NCI-H774 (cell line): ENCODE measurements around the gene CBX2.
A peak's percentile ranks its signal among the peaks of the same experiment; 100 is the strongest.

ENCODE experiments used
- DNase-seq: peaks from one replicate; lab custom pipeline; 2025; lab: John Stamatoyannopoulos, UW

The CBX2 gene

GRCh38 chr17:79800325-79801155 lies 22.6 kb downstream of the CBX2 start:
- peak; percentile 66 for DNase-seq

- no peak for DNase-seq
Measured at GRCh38 chr17:79801156-79802038, 23.4 kb downstream of the CBX2 start.

- no peak for DNase-seq
Measured at GRCh38 chr17:79802039-79802735, 24.2 kb downstream of the CBX2 start.

GRCh38 chr17:79802736-79803420 lies 24.9 kb downstream of the CBX2 start:
- DNase-seq, result no peak

- no peak for DNase-seq
Measured at GRCh38 chr17:79803421-79803996, 25.6 kb downstream of the CBX2 start.

GRCh38 chr17:79803997-79804855 lies 26.3 kb downstream of the CBX2 start:
- peak; percentile 33 for DNase-seq

- DNase-seq, result no peak
Measured at GRCh38 chr17:79804856-79805696, 27.1 kb downstream of the CBX2 start.

- no peak for DNase-seq
Measured at GRCh38 chr17:79806446-79806760, 28.5 kb downstream of the CBX2 start.

GRCh38 chr17:79806863-79807720 lies 29.1 kb downstream of the CBX2 start:
- DNase-seq, result no peak

- peak; percentile 62 for DNase-seq
Measured at GRCh38 chr17:79808763-79809529, 31.0 kb downstream of the CBX2 start.

- DNase-seq, result peak; percentile 43
Measured at GRCh38 chr17:79809530-79810129, 31.7 kb downstream of the CBX2 start.

- peak; percentile 94 for DNase-seq
Measured at GRCh38 chr17:79810130-79811010, 32.4 kb downstream of the CBX2 start.

- DNase-seq, result peak; percentile 54
Measured at GRCh38 chr17:79811011-79811867, 33.3 kb downstream of the CBX2 start.

- DNase-seq, result no peak
Measured at GRCh38 chr17:79811868-79812352, 34.0 kb downstream of the CBX2 start.
